ENCODE results near the gene PTGES3. TPM values are rescaled to one million over a fixed set of nuclear protein-coding genes. Genes with fewer than 3 reads are reported as not detected.

Gene PTGES3
- total and polyA plus RNA-seq, 10 of the 15 experiments (the other 5 are each of a cell fraction or from before 2014, with no cell fraction given) = 117 to 520 (median 175) TPM

Small RNA genes lying within 50 kb of the gene (small RNA-seq; reads per million reads assigned to genes)
- not detected for gene RN7SL809P
- gene SNORD59A = 684 reads per million, percentile 99 among the genes with 10 or more reads in this experiment

Other genes with a start within 250 kb of the PTGES3 start
Only the 7 nearest of the 11 such genes appear.
- 4.1 and 4.6 TPM in 2 replicates for gene GLS2, start 200.1 kb downstream of the PTGES3 start, total RNA-seq (2014; rRNA removed)
- gene GLS2, start 200.1 kb downstream of the PTGES3 start, total RNA-seq (2014; rRNA removed; fragmentation: Illumina TruSeq; extraction: Trizol) = 3.1 TPM in 2 replicates
- 3.4 and 3.7 TPM in 2 replicates for gene GLS2, start 200.1 kb downstream of the PTGES3 start, total RNA-seq (2021)
- 2.1 and 2.4 TPM in 2 replicates for gene GLS2, start 200.1 kb downstream of the PTGES3 start, polyA plus RNA-seq (2011; rRNA removed)
- gene GLS2, start 200.1 kb downstream of the PTGES3 start, polyA plus RNA-seq (2014; fragmentation: Illumina TruSeq; extraction: Trizol) = 2.6 and 3.1 TPM in 2 replicates
- gene GLS2, start 200.1 kb downstream of the PTGES3 start, polyA plus RNA-seq (2014; fragmentation: Nextera tagmentation; extraction: Ambion mirVana) = 1 to 10 TPM in 1 of 2 experiments, under 1 TPM in 1; 0.64 to 1.4 TPM
- 3.8 and 4.9 TPM in 2 replicates for gene GLS2, start 200.1 kb downstream of the PTGES3 start, polyA plus RNA-seq (2014; rRNA removed)
- gene GLS2, start 200.1 kb downstream of the PTGES3 start, polyA plus RNA-seq (2016; fragmentation: Nextera tagmentation; extraction: Ambion mirVana) = 1 to 10 TPM; 5.2 to 6.4 TPM
- 1.5 and 1.6 TPM in 2 replicates for gene RBMS2, start 166.5 kb downstream of the PTGES3 start, total RNA-seq (2014; rRNA removed)
- 2.1 and 2.2 TPM in 2 replicates for gene RBMS2, start 166.5 kb downstream of the PTGES3 start, total RNA-seq (2014; rRNA removed; fragmentation: Illumina TruSeq; extraction: Trizol)
- 7.1 and 7.2 TPM in 2 replicates for gene RBMS2, start 166.5 kb downstream of the PTGES3 start, total RNA-seq (2021)
- 0.40 and 0.56 TPM in 2 replicates for gene RBMS2, start 166.5 kb downstream of the PTGES3 start, polyA plus RNA-seq (2011; rRNA removed)
- 5.6 and 6.0 TPM in 2 replicates for gene RBMS2, start 166.5 kb downstream of the PTGES3 start, polyA plus RNA-seq (2014; fragmentation: Illumina TruSeq; extraction: Trizol)
- 1 to 10 TPM in 1 of 2 experiments, under 1 TPM in 1; 0.90 to 1.1 TPM for gene RBMS2, start 166.5 kb downstream of the PTGES3 start, polyA plus RNA-seq (2014; fragmentation: Nextera tagmentation; extraction: Ambion mirVana)
- gene RBMS2, start 166.5 kb downstream of the PTGES3 start, polyA plus RNA-seq (2014; rRNA removed) = 3.1 and 3.9 TPM in 2 replicates
- 1 to 10 TPM; 2.7 to 3.2 TPM for gene RBMS2, start 166.5 kb downstream of the PTGES3 start, polyA plus RNA-seq (2016; fragmentation: Nextera tagmentation; extraction: Ambion mirVana)
- 27.4 and 29.5 TPM in 2 replicates for gene BAZ2A, start 58.0 kb downstream of the PTGES3 start, total RNA-seq (2014; rRNA removed)
- 15.0 and 15.8 TPM in 2 replicates for gene BAZ2A, start 58.0 kb downstream of the PTGES3 start, total RNA-seq (2014; rRNA removed; fragmentation: Illumina TruSeq; extraction: Trizol)
- gene BAZ2A, start 58.0 kb downstream of the PTGES3 start, total RNA-seq (2021) = 70.1 and 74.9 TPM in 2 replicates
- gene BAZ2A, start 58.0 kb downstream of the PTGES3 start, polyA plus RNA-seq (2011; rRNA removed) = 44.5 and 90.2 TPM in 2 replicates
- 69.6 and 93.4 TPM in 2 replicates for gene BAZ2A, start 58.0 kb downstream of the PTGES3 start, polyA plus RNA-seq (2014; fragmentation: Illumina TruSeq; extraction: Trizol)
- 10 to 100 TPM in 1 of 2 experiments, 1 to 10 TPM in 1; 4.8 to 14.6 TPM for gene BAZ2A, start 58.0 kb downstream of the PTGES3 start, polyA plus RNA-seq (2014; fragmentation: Nextera tagmentation; extraction: Ambion mirVana)
- gene BAZ2A, start 58.0 kb downstream of the PTGES3 start, polyA plus RNA-seq (2014; rRNA removed) = 49.4 and 55.9 TPM in 2 replicates
- gene BAZ2A, start 58.0 kb downstream of the PTGES3 start, polyA plus RNA-seq (2016; fragmentation: Nextera tagmentation; extraction: Ambion mirVana) = 10 to 100 TPM; 23.0 to 30.4 TPM
- 783 and 784 TPM in 2 replicates for gene ATP5F1B, start 42.3 kb downstream of the PTGES3 start, total RNA-seq (2014; rRNA removed)
- 665 and 686 TPM in 2 replicates for gene ATP5F1B, start 42.3 kb downstream of the PTGES3 start, total RNA-seq (2014; rRNA removed; fragmentation: Illumina TruSeq; extraction: Trizol)
- 885 and 921 TPM in 2 replicates for gene ATP5F1B, start 42.3 kb downstream of the PTGES3 start, total RNA-seq (2021)
- 1,766 and 1,795 TPM in 2 replicates for gene ATP5F1B, start 42.3 kb downstream of the PTGES3 start, polyA plus RNA-seq (2011; rRNA removed)
- 1,076 and 1,335 TPM in 2 replicates for gene ATP5F1B, start 42.3 kb downstream of the PTGES3 start, polyA plus RNA-seq (2014; fragmentation: Illumina TruSeq; extraction: Trizol)
- gene ATP5F1B, start 42.3 kb downstream of the PTGES3 start, polyA plus RNA-seq (2014; fragmentation: Nextera tagmentation; extraction: Ambion mirVana) = 1,000 to 10,000 TPM in 1 of 2 experiments, 100 to 1,000 TPM in 1; 671 to 1,479 TPM
- 985 and 1,003 TPM in 2 replicates for gene ATP5F1B, start 42.3 kb downstream of the PTGES3 start, polyA plus RNA-seq (2014; rRNA removed)
- gene ATP5F1B, start 42.3 kb downstream of the PTGES3 start, polyA plus RNA-seq (2016; fragmentation: Nextera tagmentation; extraction: Ambion mirVana) = 1,000 to 10,000 TPM; 1,765 to 1,908 TPM
- gene NACA, start 37.0 kb upstream of the PTGES3 start, total RNA-seq (2014; rRNA removed) = 1,902 and 2,076 TPM in 2 replicates
- 2,552 and 2,616 TPM in 2 replicates for gene NACA, start 37.0 kb upstream of the PTGES3 start, total RNA-seq (2014; rRNA removed; fragmentation: Illumina TruSeq; extraction: Trizol)
- gene NACA, start 37.0 kb upstream of the PTGES3 start, total RNA-seq (2021) = 1,181 and 1,218 TPM in 2 replicates
- gene NACA, start 37.0 kb upstream of the PTGES3 start, polyA plus RNA-seq (2011; rRNA removed) = 1,734 and 2,407 TPM in 2 replicates
- 2,171 and 2,212 TPM in 2 replicates for gene NACA, start 37.0 kb upstream of the PTGES3 start, polyA plus RNA-seq (2014; fragmentation: Illumina TruSeq; extraction: Trizol)
- gene NACA, start 37.0 kb upstream of the PTGES3 start, polyA plus RNA-seq (2014; fragmentation: Nextera tagmentation; extraction: Ambion mirVana) = 1,000 to 10,000 TPM; 2,263 to 2,782 TPM
- 1,670 and 1,966 TPM in 2 replicates for gene NACA, start 37.0 kb upstream of the PTGES3 start, polyA plus RNA-seq (2014; rRNA removed)
- gene NACA, start 37.0 kb upstream of the PTGES3 start, polyA plus RNA-seq (2016; fragmentation: Nextera tagmentation; extraction: Ambion mirVana) = 1,000 to 10,000 TPM; 1,525 to 1,529 TPM
- gene PRIM1, start 64.0 kb upstream of the PTGES3 start, total RNA-seq (2014; rRNA removed) = 27.1 and 40.1 TPM in 2 replicates
- gene PRIM1, start 64.0 kb upstream of the PTGES3 start, total RNA-seq (2014; rRNA removed; fragmentation: Illumina TruSeq; extraction: Trizol) = 53.0 and 58.8 TPM in 2 replicates
- 29.8 and 31.0 TPM in 2 replicates for gene PRIM1, start 64.0 kb upstream of the PTGES3 start, total RNA-seq (2021)
- 42.1 and 64.4 TPM in 2 replicates for gene PRIM1, start 64.0 kb upstream of the PTGES3 start, polyA plus RNA-seq (2011; rRNA removed)
- gene PRIM1, start 64.0 kb upstream of the PTGES3 start, polyA plus RNA-seq (2014; fragmentation: Illumina TruSeq; extraction: Trizol) = 59.8 and 71.5 TPM in 2 replicates
- 10 to 100 TPM; 54.0 to 70.6 TPM for gene PRIM1, start 64.0 kb upstream of the PTGES3 start, polyA plus RNA-seq (2014; fragmentation: Nextera tagmentation; extraction: Ambion mirVana)
- 25.8 and 35.2 TPM in 2 replicates for gene PRIM1, start 64.0 kb upstream of the PTGES3 start, polyA plus RNA-seq (2014; rRNA removed)
- gene PRIM1, start 64.0 kb upstream of the PTGES3 start, polyA plus RNA-seq (2016; fragmentation: Nextera tagmentation; extraction: Ambion mirVana) = 10 to 100 TPM; 57.5 to 59.7 TPM
- 0.90 and 1.6 TPM in 2 replicates for gene HSD17B6, start 75.0 kb upstream of the PTGES3 start, total RNA-seq (2014; rRNA removed)
- gene HSD17B6, start 75.0 kb upstream of the PTGES3 start, total RNA-seq (2014; rRNA removed; fragmentation: Illumina TruSeq; extraction: Trizol) = 1.6 and 2.1 TPM in 2 replicates
- 2.1 and 3.2 TPM in 2 replicates for gene HSD17B6, start 75.0 kb upstream of the PTGES3 start, total RNA-seq (2021)
- 0.91 and 0.98 TPM in 2 replicates for gene HSD17B6, start 75.0 kb upstream of the PTGES3 start, polyA plus RNA-seq (2011; rRNA removed)
- 1.5 and 2.4 TPM in 2 replicates for gene HSD17B6, start 75.0 kb upstream of the PTGES3 start, polyA plus RNA-seq (2014; fragmentation: Illumina TruSeq; extraction: Trizol)
- 1 to 10 TPM; 2.0 to 2.1 TPM for gene HSD17B6, start 75.0 kb upstream of the PTGES3 start, polyA plus RNA-seq (2014; fragmentation: Nextera tagmentation; extraction: Ambion mirVana)
- gene HSD17B6, start 75.0 kb upstream of the PTGES3 start, polyA plus RNA-seq (2014; rRNA removed) = 0.99 and 1.2 TPM in 2 replicates
- gene HSD17B6, start 75.0 kb upstream of the PTGES3 start, polyA plus RNA-seq (2016; fragmentation: Nextera tagmentation; extraction: Ambion mirVana) = 1 to 10 TPM; 1.9 to 2.2 TPM